GM12872 (cell line): ENCODE measurements around the gene HAUS7.

ENCODE experiments used
- TF ChIP-seq, protein P1 (sequence below): IDR thresholded peaks from 3 replicates; pipeline ENCODE4 v1.5.1; 2011; ENCODE audit warnings: low read depth, mild to moderate bottlenecking, low read length, moderate library complexity; ENCODE audit not compliant: insufficient read depth

HAUS7 gene

DNA sequence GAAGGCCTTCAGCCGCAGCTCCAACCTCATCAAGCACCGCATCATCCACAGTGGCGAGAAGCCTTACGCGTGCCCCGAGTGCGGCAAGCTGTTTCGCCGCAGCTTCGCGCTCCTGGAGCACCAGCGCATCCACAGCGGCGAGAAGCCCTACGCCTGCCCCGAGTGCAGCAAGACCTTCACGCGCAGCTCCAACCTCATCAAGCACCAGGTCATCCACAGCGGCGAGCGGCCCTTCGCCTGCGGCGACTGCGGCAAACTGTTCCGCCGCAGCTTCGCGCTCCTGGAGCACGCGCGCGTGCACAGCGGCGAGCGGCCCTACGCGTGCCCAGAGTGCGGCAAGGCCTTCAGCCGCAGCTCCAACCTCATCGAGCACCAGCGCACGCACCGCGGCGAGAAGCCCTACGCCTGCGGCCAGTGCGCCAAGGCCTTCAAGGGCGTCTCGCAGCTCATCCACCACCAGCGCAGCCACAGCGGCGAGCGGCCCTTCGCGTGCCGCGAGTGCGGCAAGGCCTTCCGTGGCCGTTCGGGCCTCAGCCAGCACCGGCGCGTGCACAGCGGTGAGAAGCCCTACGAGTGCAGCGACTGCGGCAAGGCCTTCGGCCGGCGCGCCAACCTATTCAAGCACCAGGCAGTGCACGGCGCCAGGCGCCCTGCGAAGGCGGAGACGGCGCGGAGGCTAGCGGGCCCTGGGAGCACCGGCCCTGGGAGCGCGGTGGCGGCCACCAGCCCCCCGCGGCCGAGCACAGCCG, 49.4 kb downstream of the HAUS7 start:
- TF ChIP-seq, protein P1, sequence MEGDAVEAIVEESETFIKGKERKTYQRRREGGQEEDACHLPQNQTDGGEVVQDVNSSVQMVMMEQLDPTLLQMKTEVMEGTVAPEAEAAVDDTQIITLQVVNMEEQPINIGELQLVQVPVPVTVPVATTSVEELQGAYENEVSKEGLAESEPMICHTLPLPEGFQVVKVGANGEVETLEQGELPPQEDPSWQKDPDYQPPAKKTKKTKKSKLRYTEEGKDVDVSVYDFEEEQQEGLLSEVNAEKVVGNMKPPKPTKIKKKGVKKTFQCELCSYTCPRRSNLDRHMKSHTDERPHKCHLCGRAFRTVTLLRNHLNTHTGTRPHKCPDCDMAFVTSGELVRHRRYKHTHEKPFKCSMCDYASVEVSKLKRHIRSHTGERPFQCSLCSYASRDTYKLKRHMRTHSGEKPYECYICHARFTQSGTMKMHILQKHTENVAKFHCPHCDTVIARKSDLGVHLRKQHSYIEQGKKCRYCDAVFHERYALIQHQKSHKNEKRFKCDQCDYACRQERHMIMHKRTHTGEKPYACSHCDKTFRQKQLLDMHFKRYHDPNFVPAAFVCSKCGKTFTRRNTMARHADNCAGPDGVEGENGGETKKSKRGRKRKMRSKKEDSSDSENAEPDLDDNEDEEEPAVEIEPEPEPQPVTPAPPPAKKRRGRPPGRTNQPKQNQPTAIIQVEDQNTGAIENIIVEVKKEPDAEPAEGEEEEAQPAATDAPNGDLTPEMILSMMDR = no peak

DNA sequence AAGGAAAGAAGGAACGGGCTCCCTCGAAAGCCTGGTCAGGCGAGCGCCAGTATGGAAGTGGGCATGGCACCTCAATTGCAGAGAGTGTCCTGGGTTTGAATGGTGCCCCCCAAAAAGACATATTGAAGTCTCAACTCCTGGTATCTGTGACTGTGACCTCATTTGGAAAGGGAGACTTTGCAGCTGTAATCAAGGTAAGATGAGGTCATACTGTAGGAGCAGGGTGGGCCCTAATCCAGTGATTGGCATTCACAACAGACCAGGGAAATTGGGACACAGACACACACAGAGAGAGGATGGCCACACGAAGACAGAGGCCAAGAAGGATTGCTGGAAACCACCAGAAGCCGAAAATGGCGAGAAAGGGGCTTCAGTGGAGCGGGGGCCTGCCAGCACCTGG, 52.7 kb downstream of the HAUS7 start:
- TF ChIP-seq, protein P1 = no peak

DNA sequence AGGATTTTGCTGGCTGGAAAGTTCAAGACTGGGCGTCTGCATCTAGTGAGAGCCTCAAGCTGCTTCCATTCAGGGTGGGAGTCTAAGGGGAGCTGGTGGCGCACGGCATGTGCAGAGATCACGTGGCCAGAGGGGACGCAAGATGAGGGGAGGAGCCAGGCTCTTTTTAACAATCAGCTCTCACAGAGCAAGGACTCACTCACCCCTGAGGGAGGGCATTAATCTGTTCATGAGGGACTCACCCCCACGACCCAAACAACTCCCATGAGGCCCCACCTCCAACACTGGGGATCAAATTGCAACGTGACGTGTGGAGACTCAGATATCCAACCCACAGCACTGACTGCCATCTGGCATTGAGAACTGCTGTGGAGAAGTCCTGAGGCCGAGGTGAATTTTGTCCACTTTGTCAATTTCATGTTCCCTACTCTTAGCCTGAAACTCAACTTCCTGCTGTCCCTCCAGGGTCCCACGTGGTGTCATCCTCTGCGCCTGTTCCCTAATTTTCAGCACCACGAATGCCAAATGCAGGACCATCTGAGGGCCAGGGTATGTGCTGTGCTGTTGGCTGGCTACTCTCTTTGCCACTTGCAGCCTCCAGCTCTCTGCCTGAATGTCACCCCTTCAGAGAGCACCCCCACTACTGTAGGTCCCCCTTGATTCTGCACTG, 53.5 kb downstream of the HAUS7 start:
- TF ChIP-seq, protein P1 = no peak

DNA sequence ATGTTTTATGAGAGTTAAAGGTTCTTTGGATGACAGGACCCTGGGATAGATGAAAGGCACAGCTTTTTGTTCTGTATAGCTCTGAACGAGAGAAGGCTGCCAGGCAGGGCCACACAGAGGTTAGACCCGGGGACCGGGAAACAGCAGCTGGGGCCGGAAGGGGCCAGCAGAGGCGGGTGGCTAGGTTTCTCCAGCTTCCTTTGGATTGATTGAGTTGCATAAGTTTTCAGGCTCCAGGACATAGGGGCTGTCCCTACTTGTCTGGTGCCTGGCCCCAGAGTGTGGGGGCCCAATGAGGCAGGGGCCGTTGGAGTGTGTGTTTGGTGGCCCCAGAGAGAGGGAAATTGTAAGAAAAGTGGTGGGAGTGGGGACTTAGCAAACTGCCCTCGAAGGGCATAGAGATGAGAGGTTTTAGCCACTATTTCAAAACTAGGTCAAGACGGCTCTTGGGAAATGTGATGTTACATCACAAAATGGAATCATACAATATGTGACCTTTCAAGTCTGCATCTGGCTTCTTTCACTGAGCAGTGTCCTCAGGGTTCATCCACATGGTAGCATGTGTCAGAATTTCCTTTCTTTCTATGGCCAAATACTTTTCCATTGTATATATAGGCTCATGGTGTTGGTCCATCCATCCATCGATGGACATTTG, 55.4 kb downstream of the HAUS7 start:
- TF ChIP-seq, protein P1 = no peak

DNA sequence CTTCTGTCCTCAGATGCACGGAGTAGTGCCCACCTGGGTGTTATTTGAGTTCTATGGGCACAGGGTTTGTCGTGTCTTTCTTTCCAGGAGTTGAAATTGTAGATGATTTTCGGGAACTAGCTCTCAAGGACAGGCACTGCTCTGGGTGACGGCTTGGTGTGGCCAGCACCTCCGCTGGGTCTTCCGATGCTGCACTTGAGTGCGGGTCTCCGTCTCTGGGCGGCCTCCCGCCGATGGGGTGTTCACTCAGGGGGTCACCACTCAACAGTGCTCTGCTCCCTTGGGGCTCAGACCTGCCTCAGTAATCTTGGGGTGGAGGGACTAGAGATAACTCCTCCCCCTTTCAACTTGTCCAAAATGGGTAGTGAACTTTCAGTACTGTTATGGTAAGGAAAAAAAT, 56.6 kb downstream of the HAUS7 start:
- TF ChIP-seq, protein P1 = no peak

DNA sequence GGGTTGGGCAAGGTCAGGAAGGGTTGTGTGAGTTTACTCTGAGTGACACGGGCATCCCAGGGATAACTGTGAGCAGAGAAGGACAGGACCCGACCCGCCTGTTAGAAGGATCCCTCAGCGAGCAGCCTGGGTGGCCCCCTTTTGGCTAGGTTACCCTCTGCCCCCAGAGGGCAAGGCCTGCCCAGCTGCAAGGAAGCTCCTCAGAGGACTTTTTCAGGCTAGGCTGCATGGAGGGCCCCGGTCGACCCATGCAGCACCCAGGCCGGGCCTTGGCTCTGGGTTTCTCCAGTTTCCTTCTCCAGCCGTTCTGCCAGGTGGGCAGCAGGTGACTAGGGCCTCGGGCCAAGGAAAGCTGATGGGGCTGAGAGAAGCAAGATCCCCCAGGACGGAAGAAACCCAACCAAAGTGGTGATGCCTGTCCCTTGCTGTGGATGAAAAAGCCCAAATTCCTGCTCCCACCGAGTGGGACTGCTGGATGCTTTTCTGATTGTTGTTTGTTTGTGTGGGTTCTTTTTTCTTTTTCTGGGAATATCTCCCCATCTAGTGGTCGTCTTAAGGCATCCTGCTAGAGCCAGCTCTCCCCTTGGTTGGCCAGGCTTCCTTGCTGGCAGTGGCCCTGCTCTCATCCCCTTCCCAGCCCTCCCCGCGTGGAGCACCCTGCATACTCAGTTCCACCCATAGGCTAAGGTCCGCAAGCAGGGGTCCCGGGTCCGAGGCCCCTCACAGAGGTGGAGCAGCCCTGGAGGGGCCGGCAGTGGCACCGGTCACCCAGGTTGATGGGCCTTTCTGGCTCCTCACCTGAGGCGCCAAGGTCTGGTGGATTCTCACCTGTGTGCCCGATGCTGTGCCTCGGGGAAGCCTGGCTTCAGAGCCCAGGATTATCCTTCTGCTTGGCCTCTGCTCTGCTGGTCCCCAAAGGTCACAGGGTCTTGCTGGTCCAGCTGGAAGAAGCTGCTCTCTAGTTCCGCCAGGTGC, 57.3 kb downstream of the HAUS7 start:
- TF ChIP-seq, protein P1 = no peak
